GM21786 (cell line): ENCODE data around the gene TRMT44.
A peak's percentile ranks its signal among the peaks of the same experiment; 100 is the strongest.
"Not testable (repeated sequence)": the region's sequence is repeated elsewhere in the genome, so short reads cannot be mapped to it uniquely, and the experiment has no call there.

Experiments
- ATAC-seq: cut with Tn5 transposase; IDR thresholded peaks from one replicate; pipeline ENCODE4 v1.9.1; 2021; ENCODE audit not compliant: unreplicated experiment

TRMT44 gene

DNA sequence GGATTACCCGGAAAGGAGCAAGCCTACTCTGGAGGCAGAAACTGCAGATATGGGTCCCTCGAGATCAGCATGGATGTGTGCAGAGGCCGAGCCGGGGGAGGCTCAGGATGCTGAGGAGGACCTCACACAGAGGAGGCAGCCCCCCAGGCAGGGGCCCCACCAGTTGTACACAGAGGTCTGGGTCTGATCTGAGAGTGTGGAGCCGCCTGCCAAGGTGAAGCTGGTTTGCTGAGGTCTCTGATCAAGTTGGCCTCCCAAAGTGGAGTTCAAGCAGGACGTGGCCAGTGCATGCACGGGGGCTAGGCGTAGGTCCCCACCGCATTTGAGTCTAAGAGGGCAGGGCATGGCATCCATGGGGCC, 35.1 kb upstream of the TRMT44 start:
- ATAC-seq: no peak

GRCh38 chr4:8406887-8407286, 33.7 kb upstream of the TRMT44 start:
- not testable (repeated sequence) for ATAC-seq

DNA sequence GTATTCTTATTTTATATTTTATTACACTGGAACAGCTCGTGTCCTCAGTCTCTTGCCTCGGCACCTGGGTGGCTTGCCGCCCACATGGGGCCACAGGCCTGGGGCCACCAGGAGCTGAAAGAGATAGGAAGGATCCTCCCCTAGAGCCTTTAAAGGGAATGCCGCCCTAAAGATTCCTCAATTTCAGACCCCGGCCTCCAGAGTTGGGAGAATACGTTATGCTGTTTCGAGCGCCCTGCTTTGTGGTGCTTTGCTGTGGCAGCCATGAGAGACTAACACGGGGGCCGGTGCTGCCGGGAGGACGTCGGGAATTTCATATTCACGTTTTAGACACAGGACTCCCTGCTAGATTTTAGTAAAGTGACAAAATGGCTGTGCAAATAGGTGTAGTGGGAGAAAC, 33.3 kb upstream of the TRMT44 start:
- ATAC-seq: no peak

GRCh38 chr4:8407756-8408155, 32.8 kb upstream of the TRMT44 start:
- no peak for ATAC-seq

GRCh38 chr4:8409264-8410065, 31.1 kb upstream of the TRMT44 start:
- no peak for ATAC-seq

DNA sequence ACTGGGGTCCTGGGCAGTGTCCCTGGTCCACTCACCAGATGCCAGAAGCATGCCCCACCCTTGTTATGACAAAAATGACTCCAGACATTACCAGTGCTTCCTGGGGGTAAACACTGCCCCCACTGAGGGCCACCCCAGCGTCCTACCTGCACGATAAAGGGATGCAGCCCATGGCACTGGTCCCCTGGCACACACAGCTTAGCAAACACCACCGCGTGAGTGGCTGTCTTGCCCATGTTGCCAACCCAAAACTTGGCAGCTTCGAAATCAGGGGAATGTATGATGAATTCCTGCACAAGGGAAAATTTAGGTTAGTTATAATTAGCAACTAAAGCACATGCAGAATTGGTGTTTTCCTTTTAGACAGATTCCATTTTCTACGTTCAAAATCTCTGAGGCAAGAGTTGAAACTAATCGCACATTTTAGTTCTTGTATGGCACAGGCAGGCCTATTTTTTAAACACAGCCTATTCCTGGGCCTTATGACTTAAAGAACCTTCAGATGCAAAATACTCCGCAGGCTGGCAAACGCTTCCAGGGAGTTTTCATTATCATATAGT, 30.4 kb upstream of the TRMT44 start:
- no peak for ATAC-seq

DNA sequence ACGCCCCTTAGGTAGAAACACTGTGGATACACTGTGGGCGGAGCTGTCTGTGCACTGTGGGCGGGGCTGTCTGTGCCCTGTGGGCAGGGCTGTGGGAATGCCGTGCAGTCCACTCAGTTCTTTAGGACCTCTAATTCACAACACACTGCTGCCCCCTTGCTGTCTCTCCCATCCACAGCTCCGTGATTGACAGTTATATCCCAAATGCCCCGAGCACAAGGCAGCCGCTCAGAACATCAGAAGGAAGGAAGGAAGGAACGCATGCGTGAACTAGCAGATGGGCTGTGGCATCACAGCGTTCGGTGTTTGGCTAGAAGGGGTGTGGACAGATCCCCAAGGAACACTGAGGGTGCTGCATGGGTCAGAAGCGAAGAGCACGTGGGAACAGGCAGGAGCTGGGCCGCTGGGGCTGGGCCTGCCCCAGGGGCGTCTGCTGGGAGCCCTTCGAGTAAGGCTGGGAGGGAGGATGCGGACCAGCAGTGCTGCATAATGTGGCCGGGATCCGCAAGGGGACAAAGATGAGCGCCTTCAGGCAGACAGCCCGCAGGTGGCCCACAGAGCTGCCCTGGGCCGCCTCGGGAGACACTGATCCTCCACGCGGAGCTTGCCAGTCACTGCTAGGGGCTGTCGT, 29.8 kb upstream of the TRMT44 start:
- ATAC-seq: no peak

GRCh38 chr4:8411351-8412180, 29.0 kb upstream of the TRMT44 start:
- ATAC-seq: no peak

DNA sequence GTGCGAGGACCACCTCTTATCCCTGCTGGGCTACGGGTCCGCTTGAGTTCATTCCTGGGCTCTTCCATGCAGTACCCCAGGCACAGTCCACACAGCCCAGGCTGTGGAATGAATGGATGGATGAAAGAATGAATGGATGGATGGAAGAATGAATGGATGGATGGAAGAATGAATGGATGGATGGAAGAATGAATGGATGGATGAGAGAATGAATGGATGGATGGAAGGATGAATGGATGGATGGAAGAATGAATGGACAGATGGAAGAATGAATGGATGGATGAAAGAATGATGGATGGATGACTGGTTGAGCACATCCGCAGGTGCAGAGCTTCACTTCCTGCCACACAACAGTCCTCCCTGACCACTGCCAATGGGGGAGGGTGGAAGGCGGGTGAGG, 28.3 kb upstream of the TRMT44 start:
- ATAC-seq: no peak

DNA sequence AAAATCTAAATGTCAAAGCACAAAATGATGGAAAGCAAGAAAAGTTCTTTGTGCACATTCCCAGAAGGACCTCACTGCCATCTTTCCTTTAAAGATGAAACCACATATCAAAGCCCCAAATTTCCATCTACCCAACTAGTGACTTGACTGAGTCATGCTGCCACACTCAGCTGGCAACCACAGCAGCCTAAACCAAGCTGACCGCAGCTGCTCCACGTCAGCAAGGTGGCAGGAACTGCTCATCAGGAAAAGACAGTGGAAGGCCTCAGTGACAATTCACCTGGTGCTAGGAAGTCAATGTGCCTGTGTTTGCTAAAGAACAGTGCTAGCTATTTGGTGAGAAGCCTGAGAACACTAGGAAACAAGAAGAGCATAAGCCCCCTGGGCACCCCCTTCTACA, 26.2 kb upstream of the TRMT44 start:
- no peak for ATAC-seq

DNA sequence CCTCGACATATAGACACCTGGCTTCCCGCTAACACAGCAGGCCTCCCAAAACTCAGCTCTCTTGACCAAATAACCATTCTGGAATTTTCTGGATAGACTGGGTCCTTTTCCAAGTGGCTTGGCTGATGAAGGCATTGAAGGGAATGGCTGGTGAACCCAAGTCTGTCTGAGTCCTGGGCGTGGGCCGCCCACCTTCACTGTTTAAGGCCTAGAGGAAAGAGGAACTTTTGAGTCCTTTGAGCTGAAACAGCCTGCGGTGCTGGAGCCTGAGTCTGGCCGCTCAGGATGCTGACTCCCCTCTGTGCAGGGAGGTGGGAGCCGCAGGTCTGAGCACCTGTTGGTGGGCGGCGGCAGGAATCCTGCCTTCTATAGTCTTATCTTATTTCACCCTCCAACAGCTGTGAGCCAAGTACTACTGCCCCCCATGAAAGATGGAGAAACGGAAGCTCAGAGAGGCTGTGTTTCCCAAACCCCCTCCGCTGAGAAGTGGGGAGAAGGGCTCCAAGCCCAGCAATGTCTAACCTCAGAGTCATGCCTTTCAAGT, 23.4 kb upstream of the TRMT44 start:
- no peak for ATAC-seq

DNA sequence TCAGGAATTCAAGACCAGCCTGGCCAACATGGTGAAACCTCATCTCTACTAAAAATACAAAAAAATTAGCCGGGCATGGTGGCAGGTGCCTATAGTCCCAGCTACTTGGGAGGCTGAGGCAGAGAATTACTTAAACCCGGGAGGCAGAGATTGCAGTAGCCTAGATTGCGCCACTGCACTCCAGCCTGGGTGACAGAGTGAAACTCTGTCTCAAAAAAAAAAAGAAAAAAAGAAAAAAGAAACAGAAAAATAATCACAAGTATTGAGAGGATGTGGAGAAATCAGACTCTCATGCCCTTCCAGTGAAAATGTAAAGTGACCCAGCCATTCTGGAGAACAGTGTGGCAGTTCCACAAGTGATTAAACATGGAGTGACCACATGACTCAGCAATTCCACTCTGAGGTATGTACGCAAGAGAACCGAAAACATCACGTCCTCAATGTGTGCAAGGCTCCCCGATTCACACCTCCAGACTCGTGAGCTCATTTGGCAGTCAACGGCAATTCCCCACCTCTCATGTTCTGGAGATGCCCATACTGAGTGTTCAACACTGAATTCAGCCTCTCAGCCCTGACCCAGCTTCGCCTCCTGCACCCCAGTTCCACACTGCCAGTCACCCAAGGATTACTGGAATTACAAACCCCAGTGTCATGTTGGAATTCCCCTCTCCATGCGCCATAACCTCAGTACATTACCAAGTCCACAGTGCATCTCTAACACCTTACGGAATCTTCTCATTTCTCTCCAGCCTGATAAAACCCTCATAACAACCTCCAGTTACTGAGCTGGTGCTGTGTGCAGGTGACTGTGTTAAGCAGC, 21.1 kb upstream of the TRMT44 start:
- ATAC-seq: peak; percentile 86

- not testable (repeated sequence) for ATAC-seq
Measured at GRCh38 chr4:8420151-8420550, 20.4 kb upstream of the TRMT44 start.

DNA sequence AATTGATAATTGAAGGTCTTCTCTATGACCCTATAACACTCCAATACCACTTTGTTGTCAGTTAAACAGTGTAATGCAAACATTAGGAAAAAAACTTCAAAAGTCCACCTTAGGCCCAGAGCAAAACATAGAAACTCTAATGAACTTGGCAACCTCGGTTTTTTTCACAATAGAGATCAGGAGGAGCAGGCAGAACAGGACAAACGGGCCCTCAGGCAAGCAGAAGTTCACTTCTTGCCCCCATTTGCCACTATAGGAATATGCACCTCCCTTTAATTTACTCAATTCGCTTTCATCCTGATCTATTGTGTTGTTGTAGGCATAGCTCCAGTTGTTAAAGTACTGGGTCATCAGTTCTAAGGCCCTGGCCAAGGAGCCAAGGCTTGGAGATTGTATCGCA, 18.2 kb upstream of the TRMT44 start:
- no peak for ATAC-seq

DNA sequence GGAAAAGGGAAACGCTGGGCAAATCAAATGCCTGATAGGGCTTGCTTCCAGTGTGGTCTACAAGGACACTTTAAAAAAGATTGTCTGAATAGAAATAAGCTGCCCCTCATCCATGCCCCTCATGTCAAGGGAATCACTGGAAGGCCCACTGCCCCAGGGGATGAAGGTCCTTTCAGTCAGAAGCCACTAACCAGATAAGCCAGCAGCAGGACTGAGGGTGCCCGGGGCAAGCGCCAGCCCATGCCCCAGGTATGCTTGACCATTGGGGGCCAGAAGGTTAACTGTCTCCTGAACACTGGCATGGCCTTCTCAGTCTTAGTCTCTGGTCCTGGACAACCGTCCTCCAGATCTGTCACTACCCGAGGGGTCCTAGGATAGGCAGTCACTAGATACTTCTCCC, 17.8 kb upstream of the TRMT44 start:
- ATAC-seq: no peak

DNA sequence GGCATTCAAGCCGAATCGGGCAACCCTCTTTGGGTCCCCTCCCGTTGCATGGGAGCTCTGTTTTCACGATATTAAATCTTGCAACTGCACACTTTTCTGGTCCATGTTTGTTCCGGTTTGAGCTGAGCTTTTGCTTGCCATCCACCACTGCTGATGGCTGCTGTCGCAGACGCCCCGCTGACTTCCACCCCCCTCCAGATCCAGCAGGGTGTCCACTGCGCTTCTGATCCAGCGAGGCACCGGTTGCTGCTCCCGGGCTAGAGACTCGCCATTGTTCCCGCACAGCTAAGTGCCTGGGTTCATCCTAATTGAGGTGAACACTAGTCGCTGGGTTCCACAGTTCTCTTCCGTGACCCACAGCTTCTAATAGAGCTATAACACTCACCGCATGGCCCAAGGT, 13.3 kb upstream of the TRMT44 start:
- no peak for ATAC-seq

- ATAC-seq: peak; percentile 60
Measured at GRCh38 chr4:8427761-8428287, 12.8 kb upstream of the TRMT44 start.

- peak; percentile 86 for ATAC-seq
Measured at GRCh38 chr4:8428288-8429097, 12.1 kb upstream of the TRMT44 start.

DNA sequence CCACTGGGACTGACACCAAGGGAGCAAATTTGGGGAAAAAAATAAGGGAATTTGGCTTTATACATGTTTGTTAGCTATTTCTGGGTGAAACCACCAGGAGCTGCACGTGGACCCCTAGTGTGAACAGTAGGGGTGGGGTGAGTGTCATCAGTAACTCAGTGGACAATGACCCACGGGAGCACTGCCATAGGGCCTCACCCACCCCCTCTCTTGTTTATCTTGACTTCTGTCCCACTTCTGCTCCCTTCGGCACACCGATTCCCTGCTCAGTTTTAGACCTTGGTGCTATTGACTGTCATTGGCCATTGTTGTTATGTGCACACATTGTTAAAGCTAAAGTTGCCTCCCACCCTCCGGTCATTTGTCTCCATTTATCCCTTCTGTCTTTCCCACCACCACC, 9.0 kb upstream of the TRMT44 start:
- ATAC-seq: no peak
